Ovary (tissue), 9 donors: Measurements from ENCODE around the gene GPS1. TPM values are rescaled to one million over a fixed set of nuclear protein-coding genes. Genes with fewer than 3 reads are reported as not detected.
A peak's percentile ranks its signal among the peaks of the same experiment; 100 is the strongest.

Experiments used
- DNase-seq, 5 donors: peaks; one replicate each; pipeline ENCODE4 v3.0.0-alpha.2; 2019 to 2020
- H3K27ac ChIP-seq, 2 donors: fragments of 200-600 bp; one replicate each; pipeline versions ENCODE4 v1.5.1 to v1.8.0; 2019 to 2022
- H3K27me3 ChIP-seq: fragments of 200-600 bp; one replicate; pipeline ENCODE4 v1.8.0; 2022
- H3K36me3 ChIP-seq: fragments of 200-600 bp; sonication (generic); one replicate; pipeline ENCODE4 v1.5.1; 2019
- H3K4me1 ChIP-seq: one replicate; pipeline ENCODE4 v1.8.1; 2013; ENCODE audit warnings: mild to moderate bottlenecking, moderate library complexity; ENCODE audit not compliant: insufficient read depth
- H3K4me3 ChIP-seq: fragments of 200-600 bp; sonication (generic); one replicate; pipeline ENCODE4 v1.5.1; 2017
- H3K9me3 ChIP-seq, 2 donors: fragments of 200-600 bp in 1 of 2; sonication (generic) in 1 of 2; one replicate each; pipeline versions ENCODE4 v1.5.1 to v1.8.1; 2013 to 2019; ENCODE audit warnings: mild to moderate bottlenecking in 1 of 2, moderate library complexity in 1 of 2
- EP300 ChIP-seq: sonication (generic); formaldehyde crosslinking; IDR thresholded peaks from one replicate; pipeline ENCODE4 v1.6.1; 2017; ENCODE audit warnings: antibody characterized with exemption
- POLR2A ChIP-seq: fragments of 450-650 bp; IDR thresholded peaks from one replicate; pipeline ENCODE4 v1.6.1; 2017; ENCODE audit warnings: antibody characterized with exemption, mild to moderate bottlenecking, moderate library complexity
- WGBS, 3 donors: extraction: QIAGEN DNeasy Blood & Tissue Kit in 1 of 3; methylation state at CpG; one replicate each; pipeline versions ENCODE4 v1.1.5 to v1.1.7; 2013 to 2017; 5-methylcytosine and 5-hydroxymethylcytosine counted together
- intact Hi-C, 4 donors: fragments of 100-400 bp; cut with DNase I; formaldehyde crosslinking; loops; one replicate each; pipeline versions ENCODE4 v1.11.0 to v1.15.1; 2022 to 2023
- polyA plus RNA-seq, 2 donors: library from polyadenylated mRNA; stranded (reverse); fragments of 200-250 nt in 1 of 2; fragments of 350-450 nt in 1 of 2; fragmentation: Illumina TruSeq in 1 of 2; extraction: RNeasy Lipid Tissue Mini Kit (QIAGEN cat#74804) in 1 of 2; gene quantifications; one replicate each; pipeline ENCODE4 v1.2.3, GENCODE V29; 2013 to 2014
- total RNA-seq, 7 donors: library from RNA; depleted of rRNA in 2 of 7; stranded (reverse); fragments of >200 nt in 2 of 7; fragmentation: NEBNext Ultra II Directional in 3 of 7; extraction: Animal tissue kit (Norgen Biotek cat#: 25700) in 3 of 7; gene quantifications; one replicate each; pipeline versions ENCODE4 v1.1.0 to v1.2.4, GENCODE V29; 2016 to 2023
- TF ChIP-seq, protein P1 (sequence below), 3 donors: fragments of 450-650 bp in 2 of 3; fragments of 200-600 bp in 1 of 3; IDR thresholded peaks; one replicate each; pipeline versions ENCODE4 v1.5.1 to v1.8.0; 2016 to 2022; ENCODE audit warnings: antibody characterized with exemption in 3 of 3, mild to moderate bottlenecking in 1 of 3
- donor health status: DM: no; HTN: no; CAD: no; lungs with moderate emphysema.
- donor health status: DM: no; HTN: no; CAD: no.
- donor health status: Bipolar disorder and iron deficiency.
- donor health status: DM: yes; HTN: yes; CAD: no.
- donor health status: DM: no; HTN: no; CAD: no.
- donor health status: DM: yes; HTN: yes; CAD: no.

GPS1 gene
- total and polyA plus RNA-seq, 9 donors = 12.4 to 96.2 (median 77.8) TPM

DNA sequence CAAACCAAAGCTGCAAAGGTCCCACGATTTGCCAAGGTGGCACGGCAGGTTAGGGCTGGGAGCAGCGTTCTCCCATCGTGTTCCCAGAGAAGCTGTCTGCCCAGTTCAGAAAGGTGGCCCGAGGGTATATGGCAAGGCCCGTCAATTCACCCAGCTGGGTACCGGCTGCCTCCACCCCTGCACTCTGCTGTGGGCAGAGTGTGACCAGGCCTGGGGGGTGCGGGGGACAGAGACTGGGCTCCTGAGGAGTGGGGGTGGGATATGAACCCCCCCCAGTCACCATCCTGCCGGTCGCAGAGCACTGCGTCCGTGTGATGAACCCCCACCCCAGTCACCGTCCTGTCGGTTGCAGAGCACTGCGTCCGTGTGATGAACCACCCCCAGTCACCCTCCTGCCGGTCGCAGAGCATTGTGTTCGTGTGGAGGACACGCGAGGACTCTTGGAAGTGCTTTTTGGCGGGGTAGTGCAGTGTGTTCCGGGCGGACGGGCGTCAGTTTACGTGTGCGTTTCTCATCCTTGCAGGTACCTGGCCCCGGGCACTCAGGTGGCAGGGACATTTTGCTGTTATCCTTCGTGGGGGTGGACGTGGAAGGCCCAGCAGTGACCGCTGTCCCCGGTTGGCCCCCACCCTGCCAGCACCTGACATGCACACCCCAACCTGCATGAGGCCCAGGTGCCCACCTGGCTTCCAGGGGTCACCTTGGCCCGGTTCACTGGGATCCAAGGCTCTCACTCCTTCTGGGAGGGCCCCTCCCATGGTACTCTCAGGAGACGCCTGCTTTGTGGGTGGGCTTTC is 49.0 kb downstream of the GPS1 start:
- peaks cover 8% of the 10 kb centered on the region for H3K4me1 ChIP-seq
- H3K36me3 ChIP-seq = no peaks in the 10 kb centered on the region
- TF ChIP-seq, protein P1, sequence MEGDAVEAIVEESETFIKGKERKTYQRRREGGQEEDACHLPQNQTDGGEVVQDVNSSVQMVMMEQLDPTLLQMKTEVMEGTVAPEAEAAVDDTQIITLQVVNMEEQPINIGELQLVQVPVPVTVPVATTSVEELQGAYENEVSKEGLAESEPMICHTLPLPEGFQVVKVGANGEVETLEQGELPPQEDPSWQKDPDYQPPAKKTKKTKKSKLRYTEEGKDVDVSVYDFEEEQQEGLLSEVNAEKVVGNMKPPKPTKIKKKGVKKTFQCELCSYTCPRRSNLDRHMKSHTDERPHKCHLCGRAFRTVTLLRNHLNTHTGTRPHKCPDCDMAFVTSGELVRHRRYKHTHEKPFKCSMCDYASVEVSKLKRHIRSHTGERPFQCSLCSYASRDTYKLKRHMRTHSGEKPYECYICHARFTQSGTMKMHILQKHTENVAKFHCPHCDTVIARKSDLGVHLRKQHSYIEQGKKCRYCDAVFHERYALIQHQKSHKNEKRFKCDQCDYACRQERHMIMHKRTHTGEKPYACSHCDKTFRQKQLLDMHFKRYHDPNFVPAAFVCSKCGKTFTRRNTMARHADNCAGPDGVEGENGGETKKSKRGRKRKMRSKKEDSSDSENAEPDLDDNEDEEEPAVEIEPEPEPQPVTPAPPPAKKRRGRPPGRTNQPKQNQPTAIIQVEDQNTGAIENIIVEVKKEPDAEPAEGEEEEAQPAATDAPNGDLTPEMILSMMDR (IDR thresholded peaks at IDR 0.05) = no peak
- no peak for TF ChIP-seq POLR2A
- no peak for TF ChIP-seq EP300
- no peaks in the 10 kb centered on the region for H3K27me3 ChIP-seq
- peak in 2 of 5 donors; percentile 23 to 38 for DNase-seq
- intact Hi-C loops = no loop called here
- no peaks in the 10 kb centered on the region for H3K9me3 ChIP-seq
- 85 to 90% (median 88%) methylated on average over 35 of the region's 35 CpGs for WGBS, 3 donors
- peak overlapping the region in 1 of 2 donors; percentile 27 for H3K27ac ChIP-seq
- H3K4me3 ChIP-seq = no peak overlapping the region

DNA sequence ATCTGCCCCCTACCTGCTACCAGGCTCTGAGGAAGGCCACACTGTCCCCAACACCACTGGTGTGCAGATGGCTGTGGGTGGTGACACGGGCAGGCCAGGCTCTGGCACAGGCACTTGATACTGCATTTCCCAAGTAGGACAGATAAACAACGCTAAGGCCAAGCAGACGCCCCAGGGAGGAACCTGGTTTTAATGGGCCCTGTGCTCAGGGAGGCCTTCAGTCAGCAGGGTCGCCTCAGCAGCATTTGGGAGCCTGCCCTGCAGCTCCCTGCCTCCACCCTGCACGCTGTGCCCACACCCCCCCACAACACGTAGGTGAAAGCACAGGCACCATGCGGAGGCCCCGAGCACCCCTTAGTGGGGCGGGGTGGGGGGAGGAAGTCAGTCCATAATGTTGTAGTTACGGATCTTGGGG is 49.6 kb downstream of the GPS1 start:
- peak overlapping the region in 1 of 2 donors; percentile 27 for H3K27ac ChIP-seq

DNA sequence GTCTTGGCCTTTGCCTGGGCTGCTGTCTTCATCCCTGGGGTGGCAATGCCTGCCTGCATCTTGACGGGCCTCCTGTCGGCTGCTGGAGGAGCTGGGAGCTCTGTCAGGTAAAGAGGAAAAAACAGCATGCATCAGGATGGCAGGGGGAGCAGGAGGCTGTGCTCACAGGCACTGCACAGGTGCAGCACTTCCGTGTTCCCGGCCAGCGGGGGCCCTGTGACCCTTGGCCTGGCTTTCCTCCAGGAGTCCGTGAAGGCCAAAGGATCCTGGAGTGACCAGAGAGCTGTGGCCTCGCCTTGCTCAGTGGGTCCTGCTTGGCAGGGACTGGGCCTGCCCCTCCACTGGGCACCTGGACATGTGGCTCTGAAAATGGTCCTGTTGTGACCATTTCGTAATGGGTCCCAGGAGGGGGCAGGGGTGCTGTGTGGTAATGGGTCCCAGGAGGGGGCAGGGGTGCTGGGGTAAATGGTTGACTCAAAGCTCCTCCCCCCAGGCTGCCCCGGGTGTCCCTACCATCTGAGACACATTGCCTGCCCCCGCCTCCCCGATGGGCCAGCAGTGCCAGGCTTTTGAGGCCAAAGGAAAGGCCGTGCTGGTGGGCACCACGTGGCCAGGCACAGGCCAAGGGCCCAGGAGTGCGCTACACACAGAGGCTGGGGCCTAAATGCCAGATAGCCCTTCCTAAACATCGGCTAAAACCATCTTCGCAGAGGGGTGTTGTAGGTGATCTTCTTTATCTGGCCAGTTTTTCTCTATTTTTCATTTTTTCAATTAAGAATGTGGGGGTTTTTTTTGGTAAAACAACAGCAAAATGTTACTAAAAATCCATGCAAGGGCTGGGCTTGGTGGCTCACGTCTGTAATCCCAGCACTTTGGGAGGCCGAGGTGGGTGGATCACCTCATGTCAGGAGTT is 50.3 kb downstream of the GPS1 start:
- H3K9me3 ChIP-seq = no peaks in the 10 kb centered on the region
- WGBS, 3 donors = 56 to 67% (median 63%) methylated on average over 18 of the region's 18 CpGs
- no peaks in the 10 kb centered on the region for H3K27me3 ChIP-seq
- peak overlapping the region in 1 of 2 donors; percentile 27 for H3K27ac ChIP-seq
- no peak for TF ChIP-seq EP300
- TF ChIP-seq, protein P1 (IDR thresholded peaks at IDR 0.05) = no peak
- TF ChIP-seq POLR2A = no peak
- H3K4me3 ChIP-seq = no peak overlapping the region
- H3K36me3 ChIP-seq = no peaks in the 10 kb centered on the region
- peak in 3 of 5 donors; percentile 25 to 44 (median 32) for DNase-seq
- intact Hi-C loops = no loop called here
- peaks cover 1% of the 10 kb centered on the region for H3K4me1 ChIP-seq

More for the DNA sequence above, 49.6 kb downstream of the GPS1 start:
- Histone ChIP-seq H3K36me3 (no peaks in the 10 kb centered on the region), H3K9me3 (no peaks in the 10 kb centered on the region), H3K4me3 (no peak overlapping the region), H3K27me3 (no peaks in the 10 kb centered on the region), H3K4me1 (peaks cover 8% of the 10 kb centered on the region)
- TF ChIP-seq, protein P1 (IDR thresholded peaks at IDR 0.05) = no peak
- no peak for TF ChIP-seq POLR2A
- no peak for TF ChIP-seq EP300
- DNase-seq = peak in 3 of 5 donors; percentile 16 to 32 (median 16)
- intact Hi-C loops = no loop called here
- WGBS, 3 donors = 60 to 82% (median 74%) methylated on average over 10 of the region's 10 CpGs
